GM23248 (cell line): ENCODE data around the gene SPINT1.

ENCODE experiments used
- EZH2 ChIP-seq: fragments of 200-600 bp; sonication (generic); IDR thresholded peaks from 2 replicates; pipeline ENCODE4 v1.6.1; 2018; ENCODE audit warnings: antibody characterized with exemption, mild to moderate bottlenecking; ENCODE audit not compliant: insufficient read depth, poor library complexity, severe bottlenecking
- EZH2phosphoT487 ChIP-seq: fragments of 200-600 bp; sonication (generic); IDR thresholded peaks from 2 replicates; pipeline ENCODE4 v1.6.1; 2018; ENCODE audit warnings: antibody characterized with exemption, moderate library complexity, mild to moderate bottlenecking, low read depth; ENCODE audit not compliant: insufficient read depth

DNA sequence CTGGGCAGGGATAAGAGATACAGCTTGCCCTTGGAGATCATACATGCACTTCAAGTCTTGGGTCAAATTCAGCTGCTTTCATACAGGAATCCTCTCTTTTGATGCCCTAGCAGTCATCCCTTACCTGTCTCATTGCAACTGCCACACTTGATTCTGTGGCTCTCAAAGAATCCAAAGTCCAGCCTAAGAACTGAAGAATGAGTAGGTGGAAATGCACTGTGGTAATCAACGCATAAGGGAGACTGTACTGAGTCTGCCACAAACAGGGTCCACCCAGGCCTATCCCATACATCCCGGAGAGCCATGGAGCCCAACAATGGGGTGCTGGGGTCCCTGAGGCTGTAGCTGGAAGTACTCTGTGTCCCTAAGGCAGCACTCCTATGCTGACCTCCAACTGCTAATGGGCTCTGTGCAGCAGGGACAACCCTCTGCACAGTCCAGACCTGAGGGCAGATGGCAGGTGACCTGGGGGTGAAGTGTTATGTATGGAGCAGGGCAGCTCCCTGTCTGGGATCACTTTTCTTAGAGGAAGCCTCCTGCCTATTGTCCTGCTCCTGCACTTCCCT is 48.7 kb downstream of the SPINT1 start:
- TF ChIP-seq EZH2phosphoT487 (no peak), EZH2 (no peak)
